ENCODE data around the gene SRMS.

DNA sequence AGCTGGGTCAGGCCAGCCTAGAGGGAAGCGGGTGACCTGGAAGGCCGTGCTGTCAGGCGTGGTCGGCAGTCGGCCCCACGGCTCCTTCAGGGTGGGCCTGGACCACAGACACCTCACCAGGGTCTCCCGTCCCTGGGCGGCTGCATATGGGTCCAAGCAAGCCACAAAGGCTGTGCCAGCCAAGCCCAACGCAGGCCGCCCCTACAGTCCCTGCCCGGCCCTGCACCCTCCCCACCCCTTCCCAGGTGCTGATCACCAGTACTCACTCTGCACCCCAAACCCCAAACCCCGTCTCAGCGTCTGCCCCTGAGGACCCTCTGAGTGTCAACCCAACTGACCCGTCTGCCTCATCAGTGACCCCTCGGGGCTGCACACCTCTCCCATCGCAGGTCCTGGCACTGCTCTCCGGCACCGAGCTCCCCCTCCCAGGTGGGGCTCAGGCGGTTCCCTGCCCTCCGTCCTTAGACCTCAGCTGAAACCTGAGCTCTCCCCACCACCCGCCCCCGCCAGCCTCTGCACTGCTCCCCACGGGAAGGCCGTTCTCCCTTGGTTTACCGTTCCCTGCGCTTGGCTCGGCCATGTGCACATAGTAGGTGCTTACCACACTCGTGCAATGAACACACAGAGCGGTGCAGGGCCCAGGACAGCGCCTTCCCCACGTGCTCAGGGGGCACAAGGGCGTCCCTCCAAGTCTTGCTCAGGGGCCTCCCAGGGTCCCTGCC, 28.4 kb downstream of the SRMS start:
- TF ChIP-seq, protein P1, sequence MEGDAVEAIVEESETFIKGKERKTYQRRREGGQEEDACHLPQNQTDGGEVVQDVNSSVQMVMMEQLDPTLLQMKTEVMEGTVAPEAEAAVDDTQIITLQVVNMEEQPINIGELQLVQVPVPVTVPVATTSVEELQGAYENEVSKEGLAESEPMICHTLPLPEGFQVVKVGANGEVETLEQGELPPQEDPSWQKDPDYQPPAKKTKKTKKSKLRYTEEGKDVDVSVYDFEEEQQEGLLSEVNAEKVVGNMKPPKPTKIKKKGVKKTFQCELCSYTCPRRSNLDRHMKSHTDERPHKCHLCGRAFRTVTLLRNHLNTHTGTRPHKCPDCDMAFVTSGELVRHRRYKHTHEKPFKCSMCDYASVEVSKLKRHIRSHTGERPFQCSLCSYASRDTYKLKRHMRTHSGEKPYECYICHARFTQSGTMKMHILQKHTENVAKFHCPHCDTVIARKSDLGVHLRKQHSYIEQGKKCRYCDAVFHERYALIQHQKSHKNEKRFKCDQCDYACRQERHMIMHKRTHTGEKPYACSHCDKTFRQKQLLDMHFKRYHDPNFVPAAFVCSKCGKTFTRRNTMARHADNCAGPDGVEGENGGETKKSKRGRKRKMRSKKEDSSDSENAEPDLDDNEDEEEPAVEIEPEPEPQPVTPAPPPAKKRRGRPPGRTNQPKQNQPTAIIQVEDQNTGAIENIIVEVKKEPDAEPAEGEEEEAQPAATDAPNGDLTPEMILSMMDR (IDR thresholded peaks at IDR 0.05; ENCODE audit: low read depth, low read length, missing input control) = no peak
- no peak for TF ChIP-seq RAD21 (IDR thresholded peaks at IDR 0.05)
- TF ChIP-seq, protein P2, sequence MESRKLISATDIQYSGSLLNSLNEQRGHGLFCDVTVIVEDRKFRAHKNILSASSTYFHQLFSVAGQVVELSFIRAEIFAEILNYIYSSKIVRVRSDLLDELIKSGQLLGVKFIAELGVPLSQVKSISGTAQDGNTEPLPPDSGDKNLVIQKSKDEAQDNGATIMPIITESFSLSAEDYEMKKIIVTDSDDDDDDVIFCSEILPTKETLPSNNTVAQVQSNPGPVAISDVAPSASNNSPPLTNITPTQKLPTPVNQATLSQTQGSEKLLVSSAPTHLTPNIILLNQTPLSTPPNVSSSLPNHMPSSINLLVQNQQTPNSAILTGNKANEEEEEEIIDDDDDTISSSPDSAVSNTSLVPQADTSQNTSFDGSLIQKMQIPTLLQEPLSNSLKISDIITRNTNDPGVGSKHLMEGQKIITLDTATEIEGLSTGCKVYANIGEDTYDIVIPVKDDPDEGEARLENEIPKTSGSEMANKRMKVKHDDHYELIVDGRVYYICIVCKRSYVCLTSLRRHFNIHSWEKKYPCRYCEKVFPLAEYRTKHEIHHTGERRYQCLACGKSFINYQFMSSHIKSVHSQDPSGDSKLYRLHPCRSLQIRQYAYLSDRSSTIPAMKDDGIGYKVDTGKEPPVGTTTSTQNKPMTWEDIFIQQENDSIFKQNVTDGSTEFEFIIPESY (IDR thresholded peaks at IDR 0.05) = no peak
- no peak for TF ChIP-seq TAF1 (conservative IDR thresholded peaks at IDR 0.05)

Measured in liver (tissue), 3 donors.